CD14-positive monocyte (primary cell): Measurements from ENCODE around the gene ERFL. TPM values are rescaled to one million over a fixed set of nuclear protein-coding genes. Genes with fewer than 3 reads are reported as not detected.
A peak's percentile ranks its signal among the peaks of the same experiment; 100 is the strongest.

Experiments used
- DNase-seq, 3 donors: peaks; one replicate each; pipeline ENCODE4 v3.0.0-alpha.2; 2011 to 2022
- H2AFZ ChIP-seq: 2 replicates; pipeline ENCODE4 v1.6.0; 2012; ENCODE audit warnings: mild to moderate bottlenecking, low read depth, low read length, inconsistent platforms; ENCODE audit not compliant: insufficient read depth, poor library complexity, severe bottlenecking
- H3K27ac ChIP-seq, 2 donors: 1 replicate in 1 of 2; 2 replicates in 1 of 2; pipeline ENCODE4 v1.5.1; 2012 to 2013; ENCODE audit warnings: low read length in 2 of 2, control low read depth in 1 of 2, inconsistent platforms in 1 of 2, low read depth in 1 of 2, mild to moderate bottlenecking in 1 of 2
- H3K27me3 ChIP-seq, 2 donors: one replicate each; pipeline versions ENCODE4 v1.6.0 to v1.6.1; 2011 to 2013; ENCODE audit warnings: low read length in 2 of 2; ENCODE audit not compliant: control insufficient read depth in 2 of 2, insufficient read depth in 2 of 2
- H3K36me3 ChIP-seq, 2 donors: replicated peaks in 1 of 2; 1 replicate in 1 of 2; 2 replicates in 1 of 2; pipeline versions ENCODE4 v1.5.1 to v1.6.1; 2012 to 2013; ENCODE audit warnings: low read length in 2 of 2, control low read depth in 1 of 2, inconsistent platforms in 1 of 2, mild to moderate bottlenecking in 1 of 2; ENCODE audit not compliant: insufficient read depth in 2 of 2, control insufficient read depth in 1 of 2
- H3K4me1 ChIP-seq, 2 donors: 1 replicate in 1 of 2; 2 replicates in 1 of 2; pipeline versions ENCODE4 v1.5.1 to v1.6.1; 2012 to 2013; ENCODE audit warnings: low read length in 2 of 2, control low read depth in 1 of 2, inconsistent platforms in 1 of 2, mild to moderate bottlenecking in 1 of 2, moderate library complexity in 1 of 2; ENCODE audit not compliant: insufficient read depth in 2 of 2, control insufficient read depth in 1 of 2
- H3K4me2 ChIP-seq: replicated peaks from 2 replicates; pipeline ENCODE3; 2012; ENCODE audit warnings: low read length, moderate library complexity, mild to moderate bottlenecking; ENCODE audit not compliant: poor library complexity, severe bottlenecking; ENCODE audit errors: extremely low read depth
- H3K4me3 ChIP-seq, 3 experiments: fragments of 200-600 bp in 1 of 3; sonication (generic) in 1 of 3; replicated peaks in 1 of 3; 1 replicate in 2 of 3; 2 replicates in 1 of 3; pipeline ENCODE4 v1.5.1; 2011 to 2013; ENCODE audit warnings: low read length in 3 of 3, mild to moderate bottlenecking in 3 of 3, control low read depth in 2 of 3, low read depth in 2 of 3, inconsistent platforms in 1 of 3, moderate library complexity in 1 of 3
- H3K79me2 ChIP-seq: 2 replicates; pipeline ENCODE4 v1.6.0; 2012; ENCODE audit warnings: mild to moderate bottlenecking, control low read depth, inconsistent platforms, low read length, moderate library complexity; ENCODE audit not compliant: insufficient read depth
- H3K9ac ChIP-seq: 2 replicates; pipeline ENCODE4 v1.6.0; 2017; ENCODE audit warnings: low read length, mild to moderate bottlenecking; ENCODE audit not compliant: insufficient read depth, poor library complexity, severe bottlenecking
- H3K9me3 ChIP-seq, 2 donors: replicated peaks in 1 of 2; 1 replicate in 1 of 2; 2 replicates in 1 of 2; pipeline versions ENCODE4 v1.5.1 to v1.6.1; 2012 to 2013; ENCODE audit warnings: low read length in 2 of 2, control low read depth in 1 of 2; ENCODE audit not compliant: control insufficient read depth in 1 of 2, insufficient read depth in 1 of 2
- H4K20me1 ChIP-seq: 2 replicates; pipeline ENCODE4 v1.6.0; 2012; ENCODE audit warnings: mild to moderate bottlenecking, low read length, control low read depth, moderate library complexity; ENCODE audit not compliant: insufficient read depth
- H3K27ac Mint-ChIP-seq, 7 donors: one replicate each; pipeline ENCODE4 v1.8.0; 2020; ENCODE audit warnings: mild to moderate bottlenecking in 7 of 7, mixed read lengths in 7 of 7, moderate library complexity in 6 of 7, inconsistent platforms in 2 of 7
- H3K27me3 Mint-ChIP-seq, 3 donors: one replicate each; pipeline ENCODE4 v1.8.0; 2021 to 2022; ENCODE audit warnings: low read depth in 3 of 3, mild to moderate bottlenecking in 3 of 3, mixed read lengths in 3 of 3, moderate library complexity in 3 of 3, inconsistent platforms in 1 of 3
- H3K36me3 Mint-ChIP-seq, 2 donors: one replicate each; pipeline ENCODE4 v1.8.0; 2020; ENCODE audit warnings: mixed read lengths in 2 of 2, inconsistent platforms in 1 of 2, mild to moderate bottlenecking in 1 of 2
- H3K4me1 Mint-ChIP-seq: one replicate; pipeline ENCODE4 v1.8.0; 2020; ENCODE audit warnings: mild to moderate bottlenecking, mixed read lengths
- H3K4me3 Mint-ChIP-seq, 2 donors: one replicate each; pipeline ENCODE4 v1.8.0; 2020; ENCODE audit warnings: mild to moderate bottlenecking in 2 of 2, mixed read lengths in 2 of 2, moderate library complexity in 1 of 2
- H3K9me3 Mint-ChIP-seq, 7 donors: one replicate each; pipeline ENCODE4 v1.8.0; 2020 to 2022; ENCODE audit warnings: mixed read lengths in 7 of 7, mild to moderate bottlenecking in 6 of 7, moderate library complexity in 6 of 7, inconsistent platforms in 2 of 7
- CTCF ChIP-seq: fragments of 200-600 bp; IDR thresholded peaks from one replicate; pipeline ENCODE4 v1.8.0; 2022; ENCODE audit warnings: antibody characterized with exemption, mild to moderate bottlenecking
- WGBS: methylation state at CpG from one replicate; pipeline ENCODE4 v1.1.5; 2013; ENCODE audit warnings: missing lambda C conversion rate; ENCODE audit not compliant: insufficient coverage; 5-methylcytosine and 5-hydroxymethylcytosine counted together
- intact Hi-C, 2 donors: fragments of 100-400 bp; cut with micrococcal nuclease; formaldehyde crosslinking; loops; one replicate each; pipeline versions ENCODE4 v1.15.0 to v1.15.1; 2023
- polyA plus RNA-seq, 3 donors: library from polyadenylated mRNA; depleted of rRNA in 1 of 3; unstranded in 2 of 3; stranded (reverse) in 1 of 3; fragments of 300-500 nt in 2 of 3; fragments of >200 nt in 1 of 3; fragmentation: Illumina TruSeq in 2 of 3; gene quantifications; 1 replicate in 2 of 3; 2 replicates in 1 of 3; pipeline ENCODE4 v1.2.3, GENCODE V29; 2012 to 2021

Gene ERFL
- polyA plus RNA-seq, 3 donors: not detected

DNA sequence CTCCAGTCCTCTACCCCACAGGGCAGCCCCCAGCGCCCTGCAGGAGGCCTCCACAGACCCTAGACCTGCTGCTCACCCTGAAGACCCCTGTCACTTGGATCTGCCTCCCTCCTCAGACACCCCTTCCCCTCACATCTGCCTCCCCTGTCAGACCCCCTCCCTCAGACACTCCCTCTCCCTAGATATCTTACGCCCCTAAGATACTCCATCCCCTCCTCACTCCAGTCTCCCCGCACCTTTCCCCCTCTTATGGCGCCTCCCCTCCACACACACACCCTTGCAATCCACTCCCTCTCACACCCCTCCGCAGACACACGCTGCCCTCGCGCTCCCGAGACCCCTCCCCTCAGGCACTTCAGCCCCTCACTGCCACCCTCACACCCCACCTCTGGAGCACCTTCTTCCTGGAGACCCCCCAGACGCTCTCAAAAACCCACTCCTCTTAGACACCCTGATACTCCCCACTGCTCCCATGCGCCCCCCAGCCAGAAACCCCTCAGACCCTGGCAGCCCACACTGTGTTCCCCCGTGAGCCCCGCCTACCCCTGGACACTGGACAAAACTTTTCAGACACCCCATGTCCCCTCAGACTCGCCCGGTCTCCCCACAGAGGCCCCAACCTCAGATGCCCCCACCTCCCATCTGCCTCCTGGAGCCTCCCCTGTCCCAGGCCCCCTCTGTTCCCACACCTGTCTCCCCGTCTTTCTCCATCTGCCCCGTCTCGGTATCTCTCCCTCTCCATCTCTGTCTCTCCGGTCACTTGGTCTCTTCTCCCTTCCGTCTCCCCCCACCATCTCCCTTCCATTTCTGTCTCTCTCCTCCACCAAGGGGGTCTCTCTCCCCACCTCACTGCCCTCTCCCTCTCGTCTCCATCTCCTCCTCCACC lies 14.5 kb downstream of the ERFL start:
- TF ChIP-seq CTCF: no peak
- H3K36me3 ChIP-seq: no peaks in the 10 kb centered on the region
- H3K4me3 ChIP-seq: no peak overlapping the region
- no peaks in the 10 kb centered on the region for H3K79me2 ChIP-seq
- H3K36me3 Mint-ChIP-seq: peaks cover 2 to 7% of the 10 kb centered on the region in 2 donors
- no peak overlapping the region for H2AFZ ChIP-seq
- peak overlapping the region in 1 of 7 donors; percentile 58 for H3K27ac Mint-ChIP-seq
- no peaks in the 10 kb centered on the region for H3K4me1 ChIP-seq
- H3K9me3 Mint-ChIP-seq: peaks cover 0 to 8% (median 3%) of the 10 kb centered on the region in 7 donors
- H3K27me3 Mint-ChIP-seq: peaks cover 0 to 44% (median 43%) of the 10 kb centered on the region in 3 donors
- DNase-seq: no peak
- H3K9me3 ChIP-seq: peaks cover 0 to 16% of the 10 kb centered on the region in 2 donors
- H3K4me2 ChIP-seq: no peak overlapping the region
- H3K9ac ChIP-seq: no peak overlapping the region
- H3K4me1 Mint-ChIP-seq: peaks cover 18% of the 10 kb centered on the region
- peaks cover 42% of the 10 kb centered on the region for H4K20me1 ChIP-seq
- peak overlapping the region in 1 of 2 donors; percentile 69 for H3K4me3 Mint-ChIP-seq
- WGBS: 14% methylated on average over 21 of the region's 21 CpGs
- H3K27me3 ChIP-seq: peaks cover 29 to 68% of the 10 kb centered on the region in 2 donors
- intact Hi-C loops: no loop called here
- H3K27ac ChIP-seq: no peak overlapping the region

DNA sequence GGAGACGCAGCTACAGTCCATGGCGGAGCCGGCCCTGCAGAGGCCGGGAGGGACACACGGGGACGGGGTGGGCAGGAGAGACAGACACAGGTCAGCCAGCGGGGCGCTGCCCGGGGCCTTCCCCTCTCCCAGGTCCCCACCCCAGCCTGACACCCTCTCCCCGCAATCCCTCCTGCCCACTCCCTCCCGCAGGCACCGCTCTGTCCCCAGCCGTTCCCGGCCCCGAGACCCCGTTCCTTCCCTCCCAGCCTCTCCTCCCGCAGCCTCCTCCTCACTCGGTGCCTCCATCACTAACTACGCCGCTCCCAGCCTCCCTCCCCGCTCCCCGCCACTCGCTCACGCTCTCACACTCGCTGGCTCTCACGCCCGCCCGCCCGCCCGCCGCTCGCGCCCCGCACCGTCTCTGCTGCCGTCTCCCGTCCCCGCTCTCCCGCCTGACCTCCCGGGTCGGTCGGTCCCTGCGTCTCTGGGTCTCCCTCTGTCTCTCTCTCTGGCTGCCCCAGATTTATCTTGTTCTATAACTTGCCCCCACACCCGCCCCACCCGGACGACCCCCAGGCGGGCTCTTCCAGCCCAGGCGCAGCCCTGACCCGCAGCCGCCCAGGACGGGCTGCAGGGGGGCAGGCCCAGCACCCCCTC lies 15.2 kb downstream of the ERFL start:
- Histone ChIP-seq H3K4me3 (no peak overlapping the region), H3K27ac (no peak overlapping the region), H3K79me2 (no peaks in the 10 kb centered on the region), H3K9me3 (peaks cover 0 to 16% of the 10 kb centered on the region in 2 donors), H2AFZ (no peak overlapping the region), H3K4me2 (no peak overlapping the region), H3K9ac (no peak overlapping the region), H4K20me1 (peaks cover 49% of the 10 kb centered on the region), H3K27me3 (peaks cover 29 to 67% of the 10 kb centered on the region in 2 donors), H3K4me1 (no peaks in the 10 kb centered on the region), H3K36me3 (peaks cover 1 to 4% of the 10 kb centered on the region in 2 donors)
- Mint-ChIP-seq H3K27ac (peak overlapping the region in 1 of 7 donors; percentile 58), H3K4me1 (peaks cover 18% of the 10 kb centered on the region), H3K4me3 (peak overlapping the region in 1 of 2 donors; percentile 26), H3K27me3 (peaks cover 4 to 44% (median 43%) of the 10 kb centered on the region in 3 donors), H3K9me3 (peaks cover 0 to 8% (median 3%) of the 10 kb centered on the region in 7 donors), H3K36me3 (peaks cover 3 to 7% of the 10 kb centered on the region in 2 donors)
- intact Hi-C loops: no loop called here
- no peak for TF ChIP-seq CTCF
- DNase-seq: no peak
- WGBS: 3% methylated on average over 38 of the region's 51 CpGs
